Omental fat pad (tissue), 4 donors: Measurements from ENCODE around the gene ITGB3. TPM values are rescaled to one million over a fixed set of nuclear protein-coding genes. Genes with fewer than 3 reads are reported as not detected.

Experiments used
- ATAC-seq: fragments of 150-250 bp; one replicate; pipeline ENCODE4 v1.9.1; 2016; ENCODE audit warnings: mild to moderate bottlenecking, moderate library complexity; ENCODE audit not compliant: low FRiP score
- DNase-seq: peaks from one replicate; pipeline ENCODE4 v3.0.0-alpha.2; 2019; ENCODE audit warnings: low spot score
- CTCF ChIP-seq, 3 donors: fragments of 450-650 bp; IDR thresholded peaks; one replicate each; pipeline ENCODE4 v1.5.1; 2016 to 2017; ENCODE audit warnings: antibody characterized with exemption in 3 of 3, mild to moderate bottlenecking in 3 of 3, moderate library complexity in 2 of 3
- total RNA-seq, 4 donors: library from RNA; depleted of rRNA; stranded (reverse); fragments of >200 nt; gene quantifications; one replicate each; pipeline ENCODE4 v1.1.0, GENCODE V29; 2016

Gene ITGB3
- total RNA-seq, 4 donors from 2014 or later = 12.1 to 72.9 (median 17.5) TPM

- TF ChIP-seq CTCF (IDR thresholded peaks at IDR 0.05) = no peak
- ATAC-seq (no peak), DNase-seq (no peak)
Measured at GRCh38 chr17:47277921-47278320, 24.3 kb downstream of the ITGB3 start.

GRCh38 chr17:47278561-47278960 lies 24.9 kb downstream of the ITGB3 start:
- no peak for ATAC-seq
- TF ChIP-seq CTCF (IDR thresholded peaks at IDR 0.05) = no peak
- DNase-seq = no peak

GRCh38 chr17:47279062-47279801 lies 25.6 kb downstream of the ITGB3 start:
- ATAC-seq (peak; percentile 92), DNase-seq (no peak)

GRCh38 chr17:47280072-47280811 lies 26.6 kb downstream of the ITGB3 start:
- ATAC-seq (no peak), DNase-seq (no peak)
- TF ChIP-seq CTCF (IDR thresholded peaks at IDR 0.05) = no peak

More at GRCh38 chr17:47279062-47279801, 25.6 kb downstream of the ITGB3 start:
- TF ChIP-seq CTCF (IDR thresholded peaks at IDR 0.05) = no peak

- no peak for ATAC-seq
- no peak for DNase-seq
- TF ChIP-seq CTCF (IDR thresholded peaks at IDR 0.05) = no peak
Measured at GRCh38 chr17:47281216-47281615, 27.6 kb downstream of the ITGB3 start.

GRCh38 chr17:47285003-47285402 lies 31.4 kb downstream of the ITGB3 start:
- no peak for TF ChIP-seq CTCF (IDR thresholded peaks at IDR 0.05)
- ATAC-seq (no peak), DNase-seq (no peak)
